Neural progenitor cell (in vitro differentiated cells): ENCODE measurements around the gene GIPC2. TPM values are rescaled to one million over a fixed set of nuclear protein-coding genes. Genes with fewer than 3 reads are reported as not detected.

Source experiments
- DNase-seq: peaks from one replicate; pipeline ENCODE4 v3.0.0-alpha.2; 2016; ENCODE audit warnings: low spot score
- H2AFZ ChIP-seq: fragments of 200-600 bp; sonication (generic); replicated peaks from 2 replicates; pipeline ENCODE4 v1.6.1; 2016; ENCODE audit warnings: antibody characterized with exemption
- H3F3A ChIP-seq: fragments of 200-600 bp; sonication (generic); 2 replicates; pipeline ENCODE4 v1.6.1; 2016; ENCODE audit warnings: antibody characterized with exemption, low read depth
- H3K27ac ChIP-seq: fragments of 200-600 bp; sonication (generic); 2 replicates; pipeline ENCODE4 v1.5.1; 2016; ENCODE audit warnings: mild to moderate bottlenecking
- H3K27me3 ChIP-seq: fragments of 200-600 bp; sonication (generic); 2 replicates; pipeline ENCODE4 v1.6.1; 2016; ENCODE audit warnings: mild to moderate bottlenecking, moderate library complexity
- H3K36me3 ChIP-seq: fragments of 200-600 bp; sonication (generic); 2 replicates; pipeline ENCODE4 v1.5.1; 2016
- H3K4me1 ChIP-seq: fragments of 200-600 bp; sonication (generic); 2 replicates; pipeline ENCODE4 v1.6.1; 2016; ENCODE audit warnings: mixed run types
- H3K4me2 ChIP-seq: fragments of 200-600 bp; sonication (generic); 2 replicates; pipeline ENCODE4 v1.6.1; 2016
- H3K4me3 ChIP-seq: fragments of 200-600 bp; sonication (generic); 2 replicates; pipeline ENCODE4 v1.5.1; 2016
- H3K79me2 ChIP-seq: fragments of 200-600 bp; sonication (generic); 2 replicates; pipeline ENCODE4 v1.6.1; 2016; ENCODE audit warnings: low read depth
- H3K9ac ChIP-seq: fragments of 200-600 bp; sonication (generic); 2 replicates; pipeline ENCODE4 v1.6.1; 2016
- H3K9me3 ChIP-seq: fragments of 200-600 bp; sonication (generic); 2 replicates; pipeline ENCODE4 v1.5.1; 2016; ENCODE audit warnings: low read depth
- H4K20me1 ChIP-seq: fragments of 200-600 bp; sonication (generic); 2 replicates; pipeline ENCODE4 v1.6.1; 2016; ENCODE audit warnings: low read depth
- H3K27ac Mint-ChIP-seq: 3 replicates; pipeline ENCODE4 v1.8.0; 2021; ENCODE audit warnings: mixed read lengths
- H3K27me3 Mint-ChIP-seq: 2 replicates; pipeline ENCODE4 v1.8.0; 2022; ENCODE audit warnings: low read depth, mild to moderate bottlenecking, inconsistent platforms, moderate library complexity, mixed read lengths; ENCODE audit not compliant: insufficient read depth
- H3K36me3 Mint-ChIP-seq: 3 replicates; pipeline ENCODE4 v1.8.0; 2021; ENCODE audit warnings: mixed read lengths
- H3K4me1 Mint-ChIP-seq: 3 replicates; pipeline ENCODE4 v1.8.0; 2021; ENCODE audit warnings: mixed read lengths
- H3K4me3 Mint-ChIP-seq: 3 replicates; pipeline ENCODE4 v1.8.0; 2021; ENCODE audit warnings: mild to moderate bottlenecking, moderate library complexity, mixed read lengths
- H3K9me3 Mint-ChIP-seq: 3 replicates; pipeline ENCODE4 v1.8.0; 2020; ENCODE audit warnings: mixed read lengths
- EZH2 ChIP-seq: fragments of 200-600 bp; sonication (generic); IDR thresholded peaks from 2 replicates; pipeline ENCODE4 v1.6.1; 2017; ENCODE audit warnings: antibody characterized with exemption, mild to moderate bottlenecking, moderate library complexity
- EZH2phosphoT487 ChIP-seq: fragments of 200-600 bp; sonication (generic); IDR thresholded peaks from 2 replicates; pipeline ENCODE4 v1.6.1; 2017; ENCODE audit warnings: antibody characterized with exemption
- total RNA-seq: library from RNA; depleted of rRNA; stranded (reverse); fragments of >200 nt; gene quantifications from 2 replicates; pipeline ENCODE4 v1.2.3, GENCODE V29; 2015; ENCODE audit warnings: low replicate concordance
- TF ChIP-seq, protein P1 (sequence below): fragments of 200-600 bp; sonication (generic); IDR thresholded peaks from 2 replicates; pipeline ENCODE4 v1.5.1; 2017; ENCODE audit warnings: antibody characterized with exemption, mild to moderate bottlenecking

The GIPC2 gene
- total RNA-seq, 1 donor from 2014 or later = not detected

DNA sequence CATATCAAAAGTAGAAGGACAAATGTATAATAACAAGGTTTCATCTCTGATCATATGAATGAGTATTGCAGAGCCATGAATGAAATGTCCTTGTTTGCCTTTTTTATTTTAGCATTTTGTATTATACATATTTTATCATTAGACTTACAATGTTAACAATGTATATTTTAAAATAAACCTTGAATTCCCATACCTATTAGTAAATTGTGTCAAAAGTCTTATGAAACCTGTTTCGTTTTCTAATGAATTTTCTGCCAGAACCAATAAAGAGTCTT, 40.4 kb upstream of the GIPC2 start:
- Mint-ChIP-seq H3K4me1 (peaks cover 29% of the 10 kb centered on the region), H3K36me3 (no peaks in the 10 kb centered on the region), H3K9me3 (no peaks in the 10 kb centered on the region), H3K27me3 (peaks cover 3% of the 10 kb centered on the region), H3K27ac (peak overlapping the region; percentile 98), H3K4me3 (peak overlapping the region; percentile 87)
- Histone ChIP-seq H2AFZ (no peak overlapping the region), H3K79me2 (peaks cover 35% of the 10 kb centered on the region), H3K9me3 (no peaks in the 10 kb centered on the region), H3K9ac (peak overlapping the region; percentile 75), H3F3A (peaks cover 34% of the 10 kb centered on the region), H3K4me3 (peak overlapping the region; percentile 50), H3K27ac (no peak overlapping the region), H4K20me1 (no peaks in the 10 kb centered on the region), H3K4me2 (peak overlapping the region; percentile 79), H3K36me3 (no peaks in the 10 kb centered on the region), H3K27me3 (no peaks in the 10 kb centered on the region), H3K4me1 (peaks cover 21% of the 10 kb centered on the region)
- DNase-seq = no peak
- TF ChIP-seq, protein P1, sequence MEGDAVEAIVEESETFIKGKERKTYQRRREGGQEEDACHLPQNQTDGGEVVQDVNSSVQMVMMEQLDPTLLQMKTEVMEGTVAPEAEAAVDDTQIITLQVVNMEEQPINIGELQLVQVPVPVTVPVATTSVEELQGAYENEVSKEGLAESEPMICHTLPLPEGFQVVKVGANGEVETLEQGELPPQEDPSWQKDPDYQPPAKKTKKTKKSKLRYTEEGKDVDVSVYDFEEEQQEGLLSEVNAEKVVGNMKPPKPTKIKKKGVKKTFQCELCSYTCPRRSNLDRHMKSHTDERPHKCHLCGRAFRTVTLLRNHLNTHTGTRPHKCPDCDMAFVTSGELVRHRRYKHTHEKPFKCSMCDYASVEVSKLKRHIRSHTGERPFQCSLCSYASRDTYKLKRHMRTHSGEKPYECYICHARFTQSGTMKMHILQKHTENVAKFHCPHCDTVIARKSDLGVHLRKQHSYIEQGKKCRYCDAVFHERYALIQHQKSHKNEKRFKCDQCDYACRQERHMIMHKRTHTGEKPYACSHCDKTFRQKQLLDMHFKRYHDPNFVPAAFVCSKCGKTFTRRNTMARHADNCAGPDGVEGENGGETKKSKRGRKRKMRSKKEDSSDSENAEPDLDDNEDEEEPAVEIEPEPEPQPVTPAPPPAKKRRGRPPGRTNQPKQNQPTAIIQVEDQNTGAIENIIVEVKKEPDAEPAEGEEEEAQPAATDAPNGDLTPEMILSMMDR = no peak
- TF ChIP-seq EZH2phosphoT487 = no peak
- no peak for TF ChIP-seq EZH2

DNA sequence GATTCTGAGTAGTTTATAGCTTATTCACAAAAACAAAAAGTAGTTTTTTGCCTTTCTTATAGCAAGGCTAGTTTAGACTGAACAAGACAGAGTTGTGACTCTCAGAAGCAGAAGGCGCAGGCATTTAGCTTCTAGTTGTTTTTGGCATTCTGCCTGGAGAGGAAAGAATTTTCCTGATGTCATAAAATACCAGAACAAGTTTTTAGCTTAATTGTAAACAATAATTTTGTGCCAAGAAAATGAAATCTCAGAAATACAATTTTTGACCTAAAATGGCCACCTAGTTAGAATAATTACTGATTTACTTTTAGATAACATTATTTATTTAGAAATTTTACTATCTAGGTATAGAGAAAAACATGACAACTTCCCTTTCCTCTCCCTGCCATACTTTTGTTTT, 40.0 kb upstream of the GIPC2 start:
- TF ChIP-seq EZH2 = no peak
- TF ChIP-seq, protein P1 = no peak
- TF ChIP-seq EZH2phosphoT487 = no peak
- Mint-ChIP-seq H3K4me1 (peaks cover 29% of the 10 kb centered on the region), H3K27ac (peak overlapping the region; percentile 9), H3K36me3 (no peaks in the 10 kb centered on the region), H3K9me3 (no peaks in the 10 kb centered on the region), H3K27me3 (peaks cover 3% of the 10 kb centered on the region), H3K4me3 (peak overlapping the region; percentile 87)
- Histone ChIP-seq H3K4me1 (peaks cover 21% of the 10 kb centered on the region), H3K4me2 (peak overlapping the region; percentile 79), H3K9me3 (no peaks in the 10 kb centered on the region), H2AFZ (no peak overlapping the region), H4K20me1 (no peaks in the 10 kb centered on the region), H3K79me2 (peaks cover 35% of the 10 kb centered on the region), H3F3A (peaks cover 34% of the 10 kb centered on the region), H3K4me3 (peak overlapping the region; percentile 50), H3K27me3 (no peaks in the 10 kb centered on the region), H3K27ac (no peak overlapping the region), H3K36me3 (no peaks in the 10 kb centered on the region), H3K9ac (peak overlapping the region; percentile 75)
- no peak for DNase-seq

DNA sequence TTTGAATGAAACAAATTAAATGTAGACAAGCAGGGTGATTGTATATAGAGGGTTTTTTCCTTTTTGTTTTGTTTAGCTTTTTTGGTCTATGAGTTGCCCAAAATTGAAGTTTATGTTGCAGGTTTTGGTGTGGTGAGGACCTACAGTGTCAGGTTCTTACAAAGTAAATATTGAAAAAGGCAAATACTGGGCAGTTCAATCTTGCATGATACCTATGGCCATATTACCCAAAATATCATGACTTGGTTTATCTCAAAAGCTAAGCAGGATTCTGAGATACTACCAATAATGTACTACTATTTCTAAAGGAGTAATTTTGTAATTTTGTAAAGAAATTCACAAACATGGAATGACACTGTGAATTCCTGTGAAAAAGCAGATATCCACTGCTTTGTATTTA, 39.2 kb upstream of the GIPC2 start:
- Histone ChIP-seq H3K4me3 (peak overlapping the region; percentile 50), H3K9me3 (no peaks in the 10 kb centered on the region), H3K27me3 (no peaks in the 10 kb centered on the region), H2AFZ (no peak overlapping the region), H4K20me1 (no peaks in the 10 kb centered on the region), H3K36me3 (no peaks in the 10 kb centered on the region), H3F3A (peaks cover 30% of the 10 kb centered on the region), H3K27ac (no peak overlapping the region), H3K79me2 (peaks cover 35% of the 10 kb centered on the region), H3K9ac (peak overlapping the region; percentile 75), H3K4me2 (peak overlapping the region; percentile 79), H3K4me1 (peaks cover 21% of the 10 kb centered on the region)
- no peaks in the 10 kb centered on the region for H3K36me3 Mint-ChIP-seq
- DNase-seq = no peak
- TF ChIP-seq, protein P1 = no peak
- TF ChIP-seq EZH2phosphoT487 (no peak), EZH2 (no peak)
- no peaks in the 10 kb centered on the region for H3K9me3 Mint-ChIP-seq
- peak overlapping the region; percentile 87 for H3K4me3 Mint-ChIP-seq
- H3K4me1 Mint-ChIP-seq = peaks cover 29% of the 10 kb centered on the region
- peaks cover 3% of the 10 kb centered on the region for H3K27me3 Mint-ChIP-seq
- no peak overlapping the region for H3K27ac Mint-ChIP-seq
